Calu3 (cell line): ENCODE measurements around the gene CPM. TPM values are rescaled to one million over a fixed set of nuclear protein-coding genes. Genes with fewer than 3 reads are reported as not detected.

ENCODE experiments used
- BruUV-seq: library from RNA; stranded (reverse); fragments of 400-500 nt; replicated peaks from 2 replicates; lab custom pipeline; 2021; lab: Mats Ljungman, UMichigan
- CTCF ChIA-PET: fragments of 300-600 bp; sonication (Branson Sonifier 250); formaldehyde crosslinking; loops from one replicate; lab custom pipeline; 2022; ENCODE audit warnings: antibody characterized with exemption; lab: Charles Lee
- DNase-seq: peaks from one replicate; pipeline ENCODE4 v3.0.0; 2022
- H3K27ac Mint-ChIP-seq: one replicate; pipeline ENCODE4 v1.8.0; 2022; ENCODE audit warnings: mixed read lengths; ENCODE audit not compliant: unreplicated experiment
- H3K27me3 Mint-ChIP-seq: one replicate; pipeline ENCODE4 v1.8.0; 2022; ENCODE audit warnings: mixed read lengths; ENCODE audit not compliant: unreplicated experiment
- H3K36me3 Mint-ChIP-seq: one replicate; pipeline ENCODE4 v1.8.0; 2022; ENCODE audit warnings: mild to moderate bottlenecking, moderate library complexity, mixed read lengths; ENCODE audit not compliant: insufficient read depth, unreplicated experiment
- H3K4me1 Mint-ChIP-seq: one replicate; pipeline ENCODE4 v1.8.0; 2022; ENCODE audit warnings: mild to moderate bottlenecking, low read depth, mixed read lengths; ENCODE audit not compliant: unreplicated experiment
- H3K4me3 Mint-ChIP-seq: one replicate; pipeline ENCODE4 v1.8.0; 2022; ENCODE audit warnings: mild to moderate bottlenecking, low read depth, moderate library complexity, mixed read lengths; ENCODE audit not compliant: unreplicated experiment
- H3K9me3 Mint-ChIP-seq: one replicate; pipeline ENCODE4 v1.8.0; 2022; ENCODE audit warnings: low read depth, mixed read lengths; ENCODE audit not compliant: unreplicated experiment
- intact Hi-C: fragments of 100-400 bp; cut with micrococcal nuclease; formaldehyde crosslinking; loops from one replicate; pipeline ENCODE4 v1.10.0; 2022; ENCODE audit not compliant: unreplicated experiment
- total RNA-seq: library from RNA; stranded (reverse); gene quantifications from 2 replicates; pipeline ENCODE4 v1.2.3, GENCODE V29; 2022
- TF ChIP-seq, protein P1 (sequence below): fragments of 200-600 bp; IDR thresholded peaks from one replicate; pipeline ENCODE4 v1.8.0; 2022; ENCODE audit warnings: antibody characterized with exemption; ENCODE audit not compliant: unreplicated experiment

Gene CPM
- total RNA-seq, 1 experiment from 2014 or later = 11.9 TPM

DNA sequence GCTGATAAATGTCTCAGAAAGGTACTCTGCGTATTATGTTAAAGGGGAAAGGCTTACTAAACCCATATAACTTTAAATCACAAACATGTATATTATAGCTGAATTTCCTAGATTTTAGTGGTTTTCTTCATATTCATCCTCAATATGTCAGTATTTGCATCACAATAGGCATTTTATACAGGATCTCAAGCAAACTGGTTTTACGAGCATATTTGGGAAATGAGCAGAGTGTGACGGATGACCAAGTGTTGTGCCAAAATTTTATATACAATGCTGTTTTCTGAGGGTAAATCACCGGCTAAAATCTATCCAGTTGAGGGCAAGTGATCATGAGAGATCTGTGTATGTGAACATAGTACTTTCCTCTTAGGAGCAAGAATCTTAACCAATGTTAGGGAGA is 8.4 kb downstream of the CPM start:
- no TSS peak for BruUV-seq

DNA sequence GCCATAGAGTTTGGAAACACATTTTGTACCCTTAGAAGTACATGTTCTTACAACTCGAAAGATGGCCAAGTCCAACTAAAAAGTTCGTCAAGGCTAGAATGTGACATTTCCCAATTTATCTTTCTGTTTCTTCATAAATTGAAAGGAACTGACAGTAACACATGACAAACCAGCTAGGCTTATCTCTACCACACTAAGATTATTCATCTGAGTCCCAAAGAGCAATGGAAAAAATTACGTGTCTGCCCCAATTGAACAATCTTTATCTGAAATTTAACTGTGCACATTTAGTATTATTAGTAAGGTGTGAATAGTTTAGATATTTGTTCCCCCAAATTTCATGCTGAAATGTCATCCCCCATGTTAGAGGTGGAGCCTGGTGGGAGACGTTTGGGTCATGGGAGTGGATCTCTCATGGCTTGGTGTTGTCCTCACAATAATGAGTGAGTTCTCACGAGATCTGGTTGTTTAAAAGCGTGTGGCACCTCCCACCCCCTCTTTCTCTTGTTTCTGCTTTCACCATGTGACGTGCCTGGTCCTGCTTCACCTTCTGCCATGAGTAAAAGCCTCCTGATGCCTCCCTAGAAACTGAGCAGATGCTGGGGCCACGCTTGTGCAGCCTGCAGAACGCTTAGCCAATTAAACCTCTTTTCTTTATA is 13.3 kb downstream of the CPM start:
- TF ChIP-seq, protein P1, sequence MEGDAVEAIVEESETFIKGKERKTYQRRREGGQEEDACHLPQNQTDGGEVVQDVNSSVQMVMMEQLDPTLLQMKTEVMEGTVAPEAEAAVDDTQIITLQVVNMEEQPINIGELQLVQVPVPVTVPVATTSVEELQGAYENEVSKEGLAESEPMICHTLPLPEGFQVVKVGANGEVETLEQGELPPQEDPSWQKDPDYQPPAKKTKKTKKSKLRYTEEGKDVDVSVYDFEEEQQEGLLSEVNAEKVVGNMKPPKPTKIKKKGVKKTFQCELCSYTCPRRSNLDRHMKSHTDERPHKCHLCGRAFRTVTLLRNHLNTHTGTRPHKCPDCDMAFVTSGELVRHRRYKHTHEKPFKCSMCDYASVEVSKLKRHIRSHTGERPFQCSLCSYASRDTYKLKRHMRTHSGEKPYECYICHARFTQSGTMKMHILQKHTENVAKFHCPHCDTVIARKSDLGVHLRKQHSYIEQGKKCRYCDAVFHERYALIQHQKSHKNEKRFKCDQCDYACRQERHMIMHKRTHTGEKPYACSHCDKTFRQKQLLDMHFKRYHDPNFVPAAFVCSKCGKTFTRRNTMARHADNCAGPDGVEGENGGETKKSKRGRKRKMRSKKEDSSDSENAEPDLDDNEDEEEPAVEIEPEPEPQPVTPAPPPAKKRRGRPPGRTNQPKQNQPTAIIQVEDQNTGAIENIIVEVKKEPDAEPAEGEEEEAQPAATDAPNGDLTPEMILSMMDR = no peak
- no peaks in the 10 kb centered on the region for H3K36me3 Mint-ChIP-seq
- no peaks in the 10 kb centered on the region for H3K4me1 Mint-ChIP-seq
- no peak for DNase-seq
- BruUV-seq = no TSS peak
- intact Hi-C loops = no loop called here
- no peaks in the 10 kb centered on the region for H3K27me3 Mint-ChIP-seq
- no peak overlapping the region for H3K27ac Mint-ChIP-seq
- CTCF ChIA-PET = no interaction called here
- no peak overlapping the region for H3K4me3 Mint-ChIP-seq
- H3K9me3 Mint-ChIP-seq = no peaks in the 10 kb centered on the region

More for the DNA sequence above, 8.4 kb downstream of the CPM start:
- H3K36me3 Mint-ChIP-seq = no peaks in the 10 kb centered on the region
- intact Hi-C loops = no loop called here
- H3K27ac Mint-ChIP-seq = no peak overlapping the region
- TF ChIP-seq, protein P1 = no peak
- no peaks in the 10 kb centered on the region for H3K4me1 Mint-ChIP-seq
- CTCF ChIA-PET = no interaction called here
- no peaks in the 10 kb centered on the region for H3K9me3 Mint-ChIP-seq
- H3K4me3 Mint-ChIP-seq = no peak overlapping the region
- no peaks in the 10 kb centered on the region for H3K27me3 Mint-ChIP-seq
- no peak for DNase-seq

DNA sequence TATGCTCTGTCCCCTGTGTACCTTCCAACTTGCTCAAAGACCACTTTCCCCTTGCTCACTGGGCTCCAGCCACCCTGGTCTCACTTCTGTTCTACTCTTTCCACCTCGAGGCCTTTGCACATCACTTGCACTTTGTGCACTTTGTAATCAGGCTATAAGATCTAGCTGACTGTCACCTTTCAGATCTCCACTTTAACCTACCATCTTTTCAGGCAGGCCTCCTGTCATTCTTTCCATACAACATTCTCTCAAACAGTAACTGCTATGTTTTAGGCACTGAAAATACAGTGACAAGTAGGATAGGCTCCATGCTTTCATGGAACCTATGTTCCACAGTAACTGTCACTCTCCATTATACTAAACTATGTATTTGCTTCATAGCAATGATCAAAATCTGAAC is 14.0 kb downstream of the CPM start:
- Mint-ChIP-seq H3K27ac (no peak overlapping the region), H3K4me1 (no peaks in the 10 kb centered on the region), H3K27me3 (no peaks in the 10 kb centered on the region), H3K36me3 (no peaks in the 10 kb centered on the region), H3K9me3 (no peaks in the 10 kb centered on the region), H3K4me3 (no peak overlapping the region)
- TF ChIP-seq, protein P1 = no peak
- intact Hi-C loops = no loop called here
- no peak for DNase-seq
- CTCF ChIA-PET = no interaction called here
- BruUV-seq = no TSS peak

DNA sequence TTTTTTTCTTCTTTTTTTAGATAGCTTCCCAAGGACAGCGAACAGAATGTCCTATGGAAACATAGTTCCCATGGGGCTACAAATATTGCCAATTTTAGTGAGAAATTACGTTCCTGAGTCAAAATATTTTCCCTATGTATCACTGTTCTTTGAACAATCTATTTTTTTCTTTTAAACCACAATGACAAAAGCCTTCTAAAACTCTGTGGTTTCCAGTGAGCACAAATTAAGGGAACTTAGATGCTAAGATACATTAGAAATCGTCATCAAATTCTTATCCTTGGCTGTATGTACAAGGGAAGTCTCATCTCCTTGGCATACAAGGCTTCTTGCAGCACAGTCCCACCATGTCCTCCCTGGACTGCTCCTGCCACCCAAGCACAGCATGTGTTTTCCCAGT is 17.9 kb downstream of the CPM start:
- H3K9me3 Mint-ChIP-seq = no peaks in the 10 kb centered on the region
- CTCF ChIA-PET = no interaction called here
- DNase-seq = no peak
- H3K27ac Mint-ChIP-seq = no peak overlapping the region
- intact Hi-C loops = no loop called here
- H3K4me3 Mint-ChIP-seq = no peak overlapping the region
- TF ChIP-seq, protein P1 = no peak
- no peaks in the 10 kb centered on the region for H3K4me1 Mint-ChIP-seq
- no TSS peak for BruUV-seq
- no peaks in the 10 kb centered on the region for H3K27me3 Mint-ChIP-seq
- H3K36me3 Mint-ChIP-seq = no peaks in the 10 kb centered on the region
